ENCODE results near the gene TXNRD1. TPM values are rescaled to one million over a fixed set of nuclear protein-coding genes. Genes with fewer than 3 reads are reported as not detected.
"Not testable (repeated sequence)": the region's sequence is repeated elsewhere in the genome, so short reads cannot be mapped to it uniquely, and the experiment has no call there.

Gene TXNRD1
- total RNA-seq, 4 donors from 2014 or later: 111 to 140 (median 128) TPM

GRCh38 chr12:104168596-104168995 lies 47.0 kb upstream of the TXNRD1 start:
- WGBS, 2 donors: 90 to 96% methylated on average over 5 of the region's 5 CpGs
- no peaks in the 10 kb centered on the region for H3K27me3 ChIP-seq
- no peaks in the 10 kb centered on the region for H3K9me3 ChIP-seq
- H3K27ac ChIP-seq: no peak overlapping the region
- TF ChIP-seq, protein P1, sequence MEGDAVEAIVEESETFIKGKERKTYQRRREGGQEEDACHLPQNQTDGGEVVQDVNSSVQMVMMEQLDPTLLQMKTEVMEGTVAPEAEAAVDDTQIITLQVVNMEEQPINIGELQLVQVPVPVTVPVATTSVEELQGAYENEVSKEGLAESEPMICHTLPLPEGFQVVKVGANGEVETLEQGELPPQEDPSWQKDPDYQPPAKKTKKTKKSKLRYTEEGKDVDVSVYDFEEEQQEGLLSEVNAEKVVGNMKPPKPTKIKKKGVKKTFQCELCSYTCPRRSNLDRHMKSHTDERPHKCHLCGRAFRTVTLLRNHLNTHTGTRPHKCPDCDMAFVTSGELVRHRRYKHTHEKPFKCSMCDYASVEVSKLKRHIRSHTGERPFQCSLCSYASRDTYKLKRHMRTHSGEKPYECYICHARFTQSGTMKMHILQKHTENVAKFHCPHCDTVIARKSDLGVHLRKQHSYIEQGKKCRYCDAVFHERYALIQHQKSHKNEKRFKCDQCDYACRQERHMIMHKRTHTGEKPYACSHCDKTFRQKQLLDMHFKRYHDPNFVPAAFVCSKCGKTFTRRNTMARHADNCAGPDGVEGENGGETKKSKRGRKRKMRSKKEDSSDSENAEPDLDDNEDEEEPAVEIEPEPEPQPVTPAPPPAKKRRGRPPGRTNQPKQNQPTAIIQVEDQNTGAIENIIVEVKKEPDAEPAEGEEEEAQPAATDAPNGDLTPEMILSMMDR (IDR thresholded peaks at IDR 0.05): no peak
- TF ChIP-seq EP300 (IDR thresholded peaks at IDR 0.05): no peak
- TF ChIP-seq POLR2A (IDR thresholded peaks at IDR 0.05): no peak
- no peaks in the 10 kb centered on the region for H3K4me1 ChIP-seq
- DNase-seq (ENCODE audit: low spot score in 2 of 2): no peak
- no peak overlapping the region for H3K4me3 ChIP-seq
- no peaks in the 10 kb centered on the region for H3K36me3 ChIP-seq

DNA sequence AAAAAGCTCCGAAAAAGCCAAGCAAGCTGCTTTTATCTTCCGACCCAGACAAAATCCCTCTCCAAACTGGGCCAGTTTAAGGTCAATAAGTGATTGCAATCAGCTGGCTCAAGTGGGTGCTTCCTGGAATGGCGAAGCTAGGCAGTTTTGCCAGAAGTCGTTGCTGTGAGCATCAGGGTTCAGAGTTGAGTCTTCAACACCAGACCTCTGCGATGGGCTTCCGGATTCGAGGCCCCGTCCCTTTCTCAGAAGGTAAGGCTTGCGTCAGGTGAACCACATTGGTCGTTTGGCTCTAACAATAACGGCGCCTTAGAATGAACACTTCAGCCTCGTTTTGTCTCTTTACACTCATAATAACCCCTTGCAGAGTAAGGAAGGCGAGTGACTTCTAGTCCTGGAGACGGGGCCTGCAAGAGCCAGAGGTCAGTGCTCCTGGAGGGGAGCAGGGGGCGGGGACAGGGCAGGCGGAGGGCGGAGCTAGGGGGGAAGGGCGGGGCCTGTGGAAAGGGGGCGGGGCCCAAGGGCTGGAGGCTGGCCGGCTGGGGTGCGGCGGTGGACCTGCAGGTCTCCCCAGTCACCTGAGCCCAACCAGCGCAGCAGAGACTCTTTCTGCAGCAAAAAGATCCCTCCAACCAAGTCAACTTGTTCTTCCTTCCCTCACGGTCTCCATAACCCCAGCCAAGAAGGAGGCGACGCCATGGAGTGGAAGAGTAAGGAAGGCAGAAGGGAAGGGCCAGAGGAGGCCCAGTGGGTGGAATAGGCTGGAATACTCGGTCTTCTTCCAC lies 43.6 kb upstream of the TXNRD1 start:
- DNase-seq (ENCODE audit: low spot score in 2 of 2): no peak
- H3K4me3 ChIP-seq: no peak overlapping the region
- H3K27me3 ChIP-seq: no peaks in the 10 kb centered on the region
- no peaks in the 10 kb centered on the region for H3K36me3 ChIP-seq
- no peaks in the 10 kb centered on the region for H3K9me3 ChIP-seq
- no peak overlapping the region for H3K27ac ChIP-seq
- H3K4me1 ChIP-seq: no peaks in the 10 kb centered on the region
- 81 to 87% methylated on average over 28 of the region's 28 CpGs for WGBS, 2 donors
- TF ChIP-seq EP300 (IDR thresholded peaks at IDR 0.05) (no peak), POLR2A (IDR thresholded peaks at IDR 0.05) (no peak)
- TF ChIP-seq, protein P1 (IDR thresholded peaks at IDR 0.05): no peak

DNA sequence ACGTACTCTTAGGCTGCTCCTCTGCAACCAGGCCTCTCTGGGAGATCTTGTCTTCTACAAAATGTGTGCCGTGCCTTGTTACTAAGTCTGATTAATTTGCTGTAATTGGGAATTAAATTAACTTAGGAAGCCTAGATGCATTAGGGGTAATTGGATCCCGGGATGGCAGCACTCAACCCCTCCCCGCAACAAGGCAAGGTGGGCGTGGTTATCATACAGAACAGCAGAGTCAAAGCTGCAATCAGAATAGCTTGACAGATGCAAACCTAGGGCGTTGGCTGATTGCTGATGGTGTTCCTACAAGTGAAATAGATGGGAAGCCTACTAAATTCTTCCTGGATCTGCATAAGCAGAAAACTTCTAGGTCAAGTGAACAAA lies 43.0 kb upstream of the TXNRD1 start:
- Histone ChIP-seq H3K27me3 (no peaks in the 10 kb centered on the region), H3K4me3 (no peak overlapping the region), H3K9me3 (no peaks in the 10 kb centered on the region), H3K36me3 (no peaks in the 10 kb centered on the region), H3K4me1 (peaks cover 0 to 2% (median under 1%) of the 10 kb centered on the region in 4 donors), H3K27ac (no peak overlapping the region)
- TF ChIP-seq EP300 (IDR thresholded peaks at IDR 0.05) (no peak), POLR2A (IDR thresholded peaks at IDR 0.05) (no peak)
- TF ChIP-seq, protein P1 (IDR thresholded peaks at IDR 0.05): no peak
- no peak for DNase-seq (ENCODE audit: low spot score in 2 of 2)
- 91 to 95% methylated on average over 6 of the region's 6 CpGs for whole genome bisulfite sequencing, 2 donors

- not testable (repeated sequence) for DNase-seq (ENCODE audit: low spot score in 2 of 2)
Observed at GRCh38 chr12:104173804-104174203, 41.8 kb upstream of the TXNRD1 start.

GRCh38 chr12:104175726-104176247 lies 39.8 kb upstream of the TXNRD1 start:
- WGBS, 2 donors: 83 to 84% methylated on average over 10 of the region's 10 CpGs
- peaks cover 0 to 22% (median 4%) of the 10 kb centered on the region in 4 donors for H3K4me1 ChIP-seq
- no peaks in the 10 kb centered on the region for H3K27me3 ChIP-seq
- TF ChIP-seq POLR2A (IDR thresholded peaks at IDR 0.05) (no peak), EP300 (IDR thresholded peaks at IDR 0.05) (no peak)
- TF ChIP-seq, protein P1 (IDR thresholded peaks at IDR 0.05): no peak
- H3K9me3 ChIP-seq: no peaks in the 10 kb centered on the region
- no peaks in the 10 kb centered on the region for H3K36me3 ChIP-seq
- DNase-seq (ENCODE audit: low spot score in 2 of 2): no peak
- H3K4me3 ChIP-seq: no peak overlapping the region
- no peak overlapping the region for H3K27ac ChIP-seq

More at GRCh38 chr12:104173804-104174203, 41.8 kb upstream of the TXNRD1 start:
- peaks cover 0 to 15% (median 4%) of the 10 kb centered on the region in 4 donors for H3K4me1 ChIP-seq
- H3K4me3 ChIP-seq, H3K36me3 ChIP-seq, H3K27me3 ChIP-seq, H3K27ac ChIP-seq, H3K9me3 ChIP-seq: not testable (repeated sequence)
- WGBS, 2 donors: 92 to 93% methylated on average over 5 of the region's 5 CpGs
